ENCODE results near the gene SMYD5.

DNA sequence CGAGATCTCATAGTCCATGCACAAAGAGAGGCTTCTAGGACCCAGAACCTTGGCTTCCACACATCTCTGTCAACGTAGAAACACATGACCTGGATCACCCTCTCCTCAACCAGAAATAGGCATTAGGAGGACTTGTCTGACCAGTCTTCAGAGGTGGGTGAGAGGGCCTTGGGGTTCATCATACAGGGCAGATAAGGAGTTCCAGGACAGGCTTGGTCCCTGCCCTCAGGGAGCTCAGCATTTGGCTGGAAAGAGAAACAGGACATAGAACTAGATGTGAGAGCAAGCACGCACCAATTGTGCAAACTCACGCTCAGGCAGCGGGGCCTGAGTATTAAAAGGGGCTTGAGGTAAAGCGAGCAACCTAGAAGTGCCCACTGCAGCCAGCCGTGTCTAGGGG lies 40.3 kb upstream of the SMYD5 start:
- TF ChIP-seq POLR2AphosphoS5 (IDR thresholded peaks at IDR 0.05; ENCODE audit: borderline replicate concordance, low read depth, low read length) (no peak), FOXP2 (optimal IDR thresholded peaks at IDR 0.05; ENCODE audit: control extremely low read depth, extremely low read length, insufficient read depth) (no peak), EZH2 (IDR thresholded peaks at IDR 0.05) (no peak)

All from SK-N-MC (cell line).